GM23338 (cell line): Measurements from ENCODE around the gene ADAMTS1. TPM values are rescaled to one million over a fixed set of nuclear protein-coding genes. Genes with fewer than 3 reads are reported as not detected.

Source experiments
- ATAC-seq: fragments of 200-7000 bp; cut with Tn5 transposase; 3 replicates; pipeline ENCODE4 v1.9.1; 2020
- DNase-seq: peaks from one replicate; pipeline ENCODE4 v3.0.0-alpha.2; 2015; ENCODE audit warnings: low spot score
- H2AFZ ChIP-seq: fragments of 200-600 bp; sonication (generic); 2 replicates; pipeline ENCODE4 v1.8.0; 2016; ENCODE audit warnings: antibody characterized with exemption, mild to moderate bottlenecking, moderate library complexity
- H3F3A ChIP-seq: fragments of 200-600 bp; sonication (generic); replicated peaks from 2 replicates; pipeline ENCODE4 v1.8.0; 2017; ENCODE audit warnings: antibody characterized with exemption, mixed run types, low read depth
- H3K27ac ChIP-seq: fragments of 200-600 bp; sonication (generic); 2 replicates; pipeline ENCODE4 v1.6.1; 2016; ENCODE audit warnings: low read depth
- H3K27me3 ChIP-seq: fragments of 200-600 bp; sonication (generic); 2 replicates; pipeline ENCODE4 v1.8.0; 2016; ENCODE audit warnings: mild to moderate bottlenecking, mixed run types, moderate library complexity; ENCODE audit not compliant: insufficient read depth
- H3K36me3 ChIP-seq: fragments of 200-600 bp; sonication (generic); 2 replicates; pipeline ENCODE4 v1.8.0; 2016; ENCODE audit warnings: mild to moderate bottlenecking; ENCODE audit not compliant: insufficient read depth
- H3K4me1 ChIP-seq: fragments of 200-600 bp; sonication (generic); 2 replicates; pipeline ENCODE4 v1.8.0; 2016; ENCODE audit warnings: mild to moderate bottlenecking, moderate library complexity; ENCODE audit not compliant: insufficient read depth
- H3K4me2 ChIP-seq: fragments of 200-600 bp; sonication (generic); 2 replicates; pipeline ENCODE4 v1.7.1; 2017; ENCODE audit warnings: mixed run types
- H3K4me3 ChIP-seq: fragments of 200-600 bp; sonication (generic); 2 replicates; pipeline ENCODE4 v1.6.1; 2016; ENCODE audit warnings: mixed run types
- H3K79me2 ChIP-seq: fragments of 200-600 bp; sonication (generic); replicated peaks from 2 replicates; pipeline ENCODE4 v1.8.0; 2017; ENCODE audit warnings: mild to moderate bottlenecking; ENCODE audit not compliant: insufficient read depth
- H3K9me2 ChIP-seq: fragments of 200-600 bp; sonication (generic); 2 replicates; pipeline ENCODE4 v1.8.0; 2017; ENCODE audit not compliant: insufficient read depth
- H4K20me1 ChIP-seq: fragments of 200-600 bp; sonication (generic); replicated peaks from 2 replicates; pipeline ENCODE4 v1.8.0; 2017; ENCODE audit warnings: mild to moderate bottlenecking; ENCODE audit not compliant: insufficient read depth
- H3K27ac Mint-ChIP-seq: 2 replicates; pipeline ENCODE4 v1.8.0; 2020; ENCODE audit warnings: inconsistent platforms, mild to moderate bottlenecking, moderate library complexity, mixed read lengths
- H3K27me3 Mint-ChIP-seq: 3 replicates; pipeline ENCODE4 v1.8.0; 2022; ENCODE audit warnings: low read depth, mild to moderate bottlenecking, moderate library complexity, mixed read lengths, inconsistent platforms; ENCODE audit not compliant: insufficient read depth, poor library complexity
- H3K36me3 Mint-ChIP-seq: 3 replicates; pipeline ENCODE4 v1.8.0; 2021; ENCODE audit warnings: low read depth, mild to moderate bottlenecking, inconsistent platforms, moderate library complexity, mixed read lengths
- H3K4me1 Mint-ChIP-seq: 3 replicates; pipeline ENCODE4 v1.8.0; 2020; ENCODE audit warnings: mild to moderate bottlenecking, inconsistent platforms, mixed read lengths
- H3K4me3 Mint-ChIP-seq: 3 replicates; pipeline ENCODE4 v1.8.0; 2021; ENCODE audit warnings: moderate library complexity, mild to moderate bottlenecking, inconsistent platforms, mixed read lengths
- H3K9me3 Mint-ChIP-seq: 3 replicates; pipeline ENCODE4 v1.8.0; 2020; ENCODE audit warnings: moderate library complexity, mild to moderate bottlenecking, inconsistent platforms, mixed read lengths
- CREB1 ChIP-seq: fragments of 250-450 bp; sonication (Bioruptor Pico); IDR thresholded peaks from 2 replicates; pipeline ENCODE4 v1.5.0; 2020; ENCODE audit warnings: low read depth, mild to moderate bottlenecking, moderate library complexity
- EZH2 ChIP-seq: fragments of 200-600 bp; sonication (generic); IDR thresholded peaks from one replicate; pipeline ENCODE4 v1.8.0; 2017; ENCODE audit warnings: antibody characterized with exemption, mild to moderate bottlenecking, low read depth; ENCODE audit not compliant: unreplicated experiment
- EZH2phosphoT487 ChIP-seq: fragments of 200-600 bp; sonication (generic); IDR thresholded peaks from one replicate; pipeline ENCODE4 v1.8.1; 2018; ENCODE audit warnings: antibody characterized with exemption; ENCODE audit not compliant: unreplicated experiment
- JUNB ChIP-seq: IDR thresholded peaks from one replicate; pipeline ENCODE4 v1.6.1; 2016; ENCODE audit warnings: antibody characterized with exemption; ENCODE audit not compliant: unreplicated experiment
- POLR2AphosphoS5 ChIP-seq: IDR thresholded peaks from 2 replicates; pipeline ENCODE4 v1.6.1; 2016; ENCODE audit warnings: antibody characterized with exemption, low read depth
- STAT1 ChIP-seq: IDR thresholded peaks from one replicate; pipeline ENCODE4 v1.6.1; 2016; ENCODE audit warnings: antibody characterized with exemption; ENCODE audit not compliant: unreplicated experiment
- ZNF114 ChIP-seq: fragments of 250-450 bp; sonication (Bioruptor Pico); IDR thresholded peaks from 2 replicates; pipeline ENCODE4 v1.5.0; 2020; ENCODE audit warnings: mild to moderate bottlenecking, moderate library complexity
- polyA plus RNA-seq: library from polyadenylated mRNA; unstranded; fragments of >200 nt; fragmentation: Nextera tagmentation; extraction: Ambion mirVana; gene quantifications from 2 replicates; pipeline ENCODE4 v1.2.1, GENCODE V29; 2016
- total RNA-seq: library from RNA; depleted of rRNA; stranded (reverse); fragments of >200 nt; shearing (Covaris generic); gene quantifications from 2 replicates; pipeline ENCODE4 v1.2.3, GENCODE V29; 2014
- TF ChIP-seq, protein P1 (sequence below), 2 experiments: fragments of 200-600 bp in 1 of 2; sonication (generic) in 1 of 2; conservative IDR thresholded peaks; 2 replicates each; pipeline versions ENCODE4 v1.5.1 to v1.6.1; 2016 to 2017; ENCODE audit warnings: antibody characterized with exemption in 2 of 2, low read depth in 2 of 2, mild to moderate bottlenecking in 2 of 2, moderate library complexity in 1 of 2
- TF ChIP-seq, protein P2 (sequence below): IDR thresholded peaks from one replicate; pipeline ENCODE4 v1.6.1; 2018; ENCODE audit warnings: antibody characterized with exemption; ENCODE audit not compliant: unreplicated experiment
- TF ChIP-seq, protein P3 (sequence below): fragments of 250-450 bp; sonication (Bioruptor Pico); IDR thresholded peaks from 2 replicates; pipeline ENCODE4 v1.5.0; 2020; ENCODE audit warnings: mild to moderate bottlenecking, moderate library complexity

ADAMTS1 gene
- total and polyA plus RNA-seq, 2 experiments from 2014 or later = 6.1 to 15.4 TPM

DNA sequence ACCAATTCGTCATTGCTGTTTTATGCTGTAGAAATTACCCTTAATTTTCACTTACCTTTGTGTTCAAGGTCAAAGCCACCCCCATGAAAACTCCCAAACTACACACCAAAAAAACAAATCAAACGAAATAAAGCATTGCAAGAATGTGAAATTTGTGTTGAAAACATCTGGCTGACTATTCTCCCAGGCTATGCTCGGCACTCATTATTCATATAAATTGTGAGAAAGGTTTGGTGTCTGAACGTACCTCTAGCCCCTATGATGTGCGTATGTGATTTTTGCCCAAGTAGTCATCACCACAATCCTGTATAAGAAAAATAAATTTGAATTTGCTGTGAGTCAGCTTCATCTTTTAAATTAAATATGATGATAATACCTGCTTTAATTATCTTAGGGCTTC lies 34.9 kb downstream of the ADAMTS1 start:
- Histone ChIP-seq H3K36me3 (no peaks in the 10 kb centered on the region), H3K79me2 (no peaks in the 10 kb centered on the region), H3K9me2 (no peaks in the 10 kb centered on the region), H3F3A (no peaks in the 10 kb centered on the region), H3K27me3 (no peaks in the 10 kb centered on the region), H3K4me3 (no peak overlapping the region), H3K4me2 (no peak overlapping the region), H3K27ac (no peak overlapping the region), H4K20me1 (no peaks in the 10 kb centered on the region), H3K4me1 (no peaks in the 10 kb centered on the region), H2AFZ (no peak overlapping the region)
- TF ChIP-seq POLR2AphosphoS5 (no peak), CREB1 (CRISPR knock-in tag) (no peak), EZH2phosphoT487 (no peak), EZH2 (no peak), ZNF114 (CRISPR knock-in tag) (no peak), STAT1 (no peak), JUNB (no peak)
- TF ChIP-seq, protein P1, sequence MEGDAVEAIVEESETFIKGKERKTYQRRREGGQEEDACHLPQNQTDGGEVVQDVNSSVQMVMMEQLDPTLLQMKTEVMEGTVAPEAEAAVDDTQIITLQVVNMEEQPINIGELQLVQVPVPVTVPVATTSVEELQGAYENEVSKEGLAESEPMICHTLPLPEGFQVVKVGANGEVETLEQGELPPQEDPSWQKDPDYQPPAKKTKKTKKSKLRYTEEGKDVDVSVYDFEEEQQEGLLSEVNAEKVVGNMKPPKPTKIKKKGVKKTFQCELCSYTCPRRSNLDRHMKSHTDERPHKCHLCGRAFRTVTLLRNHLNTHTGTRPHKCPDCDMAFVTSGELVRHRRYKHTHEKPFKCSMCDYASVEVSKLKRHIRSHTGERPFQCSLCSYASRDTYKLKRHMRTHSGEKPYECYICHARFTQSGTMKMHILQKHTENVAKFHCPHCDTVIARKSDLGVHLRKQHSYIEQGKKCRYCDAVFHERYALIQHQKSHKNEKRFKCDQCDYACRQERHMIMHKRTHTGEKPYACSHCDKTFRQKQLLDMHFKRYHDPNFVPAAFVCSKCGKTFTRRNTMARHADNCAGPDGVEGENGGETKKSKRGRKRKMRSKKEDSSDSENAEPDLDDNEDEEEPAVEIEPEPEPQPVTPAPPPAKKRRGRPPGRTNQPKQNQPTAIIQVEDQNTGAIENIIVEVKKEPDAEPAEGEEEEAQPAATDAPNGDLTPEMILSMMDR (conservative IDR thresholded peaks at IDR 0.05; ENCODE audit: low read depth in 2 of 2) = no peak
- TF ChIP-seq, protein P2, sequence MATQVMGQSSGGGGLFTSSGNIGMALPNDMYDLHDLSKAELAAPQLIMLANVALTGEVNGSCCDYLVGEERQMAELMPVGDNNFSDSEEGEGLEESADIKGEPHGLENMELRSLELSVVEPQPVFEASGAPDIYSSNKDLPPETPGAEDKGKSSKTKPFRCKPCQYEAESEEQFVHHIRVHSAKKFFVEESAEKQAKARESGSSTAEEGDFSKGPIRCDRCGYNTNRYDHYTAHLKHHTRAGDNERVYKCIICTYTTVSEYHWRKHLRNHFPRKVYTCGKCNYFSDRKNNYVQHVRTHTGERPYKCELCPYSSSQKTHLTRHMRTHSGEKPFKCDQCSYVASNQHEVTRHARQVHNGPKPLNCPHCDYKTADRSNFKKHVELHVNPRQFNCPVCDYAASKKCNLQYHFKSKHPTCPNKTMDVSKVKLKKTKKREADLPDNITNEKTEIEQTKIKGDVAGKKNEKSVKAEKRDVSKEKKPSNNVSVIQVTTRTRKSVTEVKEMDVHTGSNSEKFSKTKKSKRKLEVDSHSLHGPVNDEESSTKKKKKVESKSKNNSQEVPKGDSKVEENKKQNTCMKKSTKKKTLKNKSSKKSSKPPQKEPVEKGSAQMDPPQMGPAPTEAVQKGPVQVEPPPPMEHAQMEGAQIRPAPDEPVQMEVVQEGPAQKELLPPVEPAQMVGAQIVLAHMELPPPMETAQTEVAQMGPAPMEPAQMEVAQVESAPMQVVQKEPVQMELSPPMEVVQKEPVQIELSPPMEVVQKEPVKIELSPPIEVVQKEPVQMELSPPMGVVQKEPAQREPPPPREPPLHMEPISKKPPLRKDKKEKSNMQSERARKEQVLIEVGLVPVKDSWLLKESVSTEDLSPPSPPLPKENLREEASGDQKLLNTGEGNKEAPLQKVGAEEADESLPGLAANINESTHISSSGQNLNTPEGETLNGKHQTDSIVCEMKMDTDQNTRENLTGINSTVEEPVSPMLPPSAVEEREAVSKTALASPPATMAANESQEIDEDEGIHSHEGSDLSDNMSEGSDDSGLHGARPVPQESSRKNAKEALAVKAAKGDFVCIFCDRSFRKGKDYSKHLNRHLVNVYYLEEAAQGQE = no peak
- TF ChIP-seq, protein P3, sequence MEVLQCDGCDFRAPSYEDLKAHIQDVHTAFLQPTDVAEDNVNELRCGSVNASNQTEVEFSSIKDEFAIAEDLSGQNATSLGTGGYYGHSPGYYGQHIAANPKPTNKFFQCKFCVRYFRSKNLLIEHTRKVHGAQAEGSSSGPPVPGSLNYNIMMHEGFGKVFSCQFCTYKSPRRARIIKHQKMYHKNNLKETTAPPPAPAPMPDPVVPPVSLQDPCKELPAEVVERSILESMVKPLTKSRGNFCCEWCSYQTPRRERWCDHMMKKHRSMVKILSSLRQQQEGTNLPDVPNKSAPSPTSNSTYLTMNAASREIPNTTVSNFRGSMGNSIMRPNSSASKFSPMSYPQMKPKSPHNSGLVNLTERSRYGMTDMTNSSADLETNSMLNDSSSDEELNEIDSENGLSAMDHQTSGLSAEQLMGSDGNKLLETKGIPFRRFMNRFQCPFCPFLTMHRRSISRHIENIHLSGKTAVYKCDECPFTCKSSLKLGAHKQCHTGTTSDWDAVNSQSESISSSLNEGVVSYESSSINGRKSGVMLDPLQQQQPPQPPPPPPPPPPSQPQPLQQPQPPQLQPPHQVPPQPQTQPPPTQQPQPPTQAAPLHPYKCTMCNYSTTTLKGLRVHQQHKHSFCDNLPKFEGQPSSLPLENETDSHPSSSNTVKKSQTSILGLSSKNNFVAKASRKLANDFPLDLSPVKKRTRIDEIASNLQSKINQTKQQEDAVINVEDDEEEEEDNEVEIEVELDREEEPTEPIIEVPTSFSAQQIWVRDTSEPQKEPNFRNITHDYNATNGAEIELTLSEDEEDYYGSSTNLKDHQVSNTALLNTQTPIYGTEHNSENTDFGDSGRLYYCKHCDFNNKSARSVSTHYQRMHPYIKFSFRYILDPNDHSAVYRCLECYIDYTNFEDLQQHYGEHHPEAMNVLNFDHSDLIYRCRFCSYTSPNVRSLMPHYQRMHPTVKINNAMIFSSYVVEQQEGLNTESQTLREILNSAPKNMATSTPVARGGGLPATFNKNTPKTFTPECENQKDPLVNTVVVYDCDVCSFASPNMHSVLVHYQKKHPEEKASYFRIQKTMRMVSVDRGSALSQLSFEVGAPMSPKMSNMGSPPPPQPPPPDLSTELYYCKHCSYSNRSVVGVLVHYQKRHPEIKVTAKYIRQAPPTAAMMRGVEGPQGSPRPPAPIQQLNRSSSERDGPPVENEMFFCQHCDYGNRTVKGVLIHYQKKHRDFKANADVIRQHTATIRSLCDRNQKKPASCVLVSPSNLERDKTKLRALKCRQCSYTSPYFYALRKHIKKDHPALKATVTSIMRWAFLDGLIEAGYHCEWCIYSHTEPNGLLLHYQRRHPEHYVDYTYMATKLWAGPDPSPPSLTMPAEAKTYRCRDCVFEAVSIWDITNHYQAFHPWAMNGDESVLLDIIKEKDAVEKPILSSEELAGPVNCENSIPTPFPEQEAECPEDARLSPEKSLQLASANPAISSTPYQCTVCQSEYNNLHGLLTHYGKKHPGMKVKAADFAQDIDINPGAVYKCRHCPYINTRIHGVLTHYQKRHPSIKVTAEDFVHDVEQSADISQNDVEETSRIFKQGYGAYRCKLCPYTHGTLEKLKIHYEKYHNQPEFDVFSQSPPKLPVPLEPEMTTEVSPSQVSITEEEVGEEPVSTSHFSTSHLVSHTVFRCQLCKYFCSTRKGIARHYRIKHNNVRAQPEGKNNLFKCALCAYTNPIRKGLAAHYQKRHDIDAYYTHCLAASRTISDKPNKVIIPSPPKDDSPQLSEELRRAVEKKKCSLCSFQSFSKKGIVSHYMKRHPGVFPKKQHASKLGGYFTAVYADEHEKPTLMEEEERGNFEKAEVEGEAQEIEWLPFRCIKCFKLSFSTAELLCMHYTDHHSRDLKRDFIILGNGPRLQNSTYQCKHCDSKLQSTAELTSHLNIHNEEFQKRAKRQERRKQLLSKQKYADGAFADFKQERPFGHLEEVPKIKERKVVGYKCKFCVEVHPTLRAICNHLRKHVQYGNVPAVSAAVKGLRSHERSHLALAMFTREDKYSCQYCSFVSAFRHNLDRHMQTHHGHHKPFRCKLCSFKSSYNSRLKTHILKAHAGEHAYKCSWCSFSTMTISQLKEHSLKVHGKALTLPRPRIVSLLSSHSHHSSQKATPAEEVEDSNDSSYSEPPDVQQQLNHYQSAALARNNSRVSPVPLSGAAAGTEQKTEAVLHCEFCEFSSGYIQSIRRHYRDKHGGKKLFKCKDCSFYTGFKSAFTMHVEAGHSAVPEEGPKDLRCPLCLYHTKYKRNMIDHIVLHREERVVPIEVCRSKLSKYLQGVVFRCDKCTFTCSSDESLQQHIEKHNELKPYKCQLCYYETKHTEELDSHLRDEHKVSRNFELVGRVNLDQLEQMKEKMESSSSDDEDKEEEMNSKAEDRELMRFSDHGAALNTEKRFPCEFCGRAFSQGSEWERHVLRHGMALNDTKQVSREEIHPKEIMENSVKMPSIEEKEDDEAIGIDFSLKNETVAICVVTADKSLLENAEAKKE (CRISPR knock-in tag) = no peak
- ATAC-seq (no peak), DNase-seq (no peak)
- Mint-ChIP-seq H3K27ac (no peak overlapping the region), H3K27me3 (no peaks in the 10 kb centered on the region), H3K4me3 (no peak overlapping the region), H3K4me1 (peaks cover 2% of the 10 kb centered on the region; the same call in 1 of the 3 replicates), H3K36me3 (no peaks in the 10 kb centered on the region), H3K9me3 (no peaks in the 10 kb centered on the region)
